ENCODE measurements around the gene GPR84. TPM values are rescaled to one million over a fixed set of nuclear protein-coding genes. Genes with fewer than 3 reads are reported as not detected.

GPR84 gene
- total and polyA plus RNA-seq, 5 donors from 2014 or later: not detected

- H3K27ac Mint-ChIP-seq: peak overlapping the region in 1 of 3 donors; percentile 83
- no peak for DNase-seq
- no peaks in the 10 kb centered on the region for H3K9me3 ChIP-seq (ENCODE audit: control insufficient read depth in 2 of 2, low read length in 2 of 2)
- no peaks in the 10 kb centered on the region for H3K27me3 Mint-ChIP-seq
- no peak for ATAC-seq (ENCODE audit: low read depth in 2 of 2)
- peaks cover 0 to 36% (median 12%) of the 10 kb centered on the region in 4 donors for H3K4me1 Mint-ChIP-seq
- H3K27ac ChIP-seq (ENCODE audit: insufficient read depth, low read length, poor library complexity, severe bottlenecking): no peak overlapping the region
- peaks cover 10% of the 10 kb centered on the region for H3K36me3 Mint-ChIP-seq
- H3K9me3 Mint-ChIP-seq: no peaks in the 10 kb centered on the region
- H3K4me1 ChIP-seq (ENCODE audit: control insufficient read depth, insufficient read depth, low read length, poor library complexity, severe bottlenecking): peaks cover 14% of the 10 kb centered on the region
- H3K36me3 ChIP-seq (ENCODE audit: control insufficient read depth, insufficient read depth, low read length): peaks cover 10% of the 10 kb centered on the region
- peak overlapping the region in 2 of 4 donors; percentile 29 to 81 for H3K4me3 Mint-ChIP-seq
- H3K4me3 ChIP-seq (ENCODE audit: low read depth, low read length): no peak overlapping the region
- no peaks in the 10 kb centered on the region for H3K27me3 ChIP-seq (ENCODE audit: control insufficient read depth, insufficient read depth, low read length)
These were observed 25.9 kb upstream of the GPR84 start for GRCh38 chr12:54390176-54390667.

- no peak overlapping the region for H3K27ac ChIP-seq (ENCODE audit: insufficient read depth, low read length, poor library complexity, severe bottlenecking)
- H3K36me3 ChIP-seq (ENCODE audit: control insufficient read depth, insufficient read depth, low read length): peaks cover 5% of the 10 kb centered on the region
- no peaks in the 10 kb centered on the region for H3K9me3 ChIP-seq (ENCODE audit: control insufficient read depth in 2 of 2, low read length in 2 of 2)
- no peak overlapping the region for H3K4me3 ChIP-seq (ENCODE audit: low read depth, low read length)
- peak overlapping the region in 3 of 4 donors; percentile 10 to 81 (median 29) for H3K4me3 Mint-ChIP-seq
- H3K27ac Mint-ChIP-seq: peak overlapping the region in 1 of 3 donors; percentile 83
- H3K27me3 Mint-ChIP-seq: no peaks in the 10 kb centered on the region
- ATAC-seq (ENCODE audit: low read depth in 2 of 2) (no peak), DNase-seq (no peak)
- peaks cover 0 to 35% (median 10%) of the 10 kb centered on the region in 4 donors for H3K4me1 Mint-ChIP-seq
- peaks cover 5% of the 10 kb centered on the region for H3K36me3 Mint-ChIP-seq
- H3K27me3 ChIP-seq (ENCODE audit: control insufficient read depth, insufficient read depth, low read length): no peaks in the 10 kb centered on the region
- H3K9me3 Mint-ChIP-seq: no peaks in the 10 kb centered on the region
- H3K4me1 ChIP-seq (ENCODE audit: control insufficient read depth, insufficient read depth, low read length, poor library complexity, severe bottlenecking): peaks cover 14% of the 10 kb centered on the region
These were observed 25.4 kb upstream of the GPR84 start for GRCh38 chr12:54389607-54390175.

GRCh38 chr12:54389134-54389508 is 24.8 kb upstream of the GPR84 start:
- no peaks in the 10 kb centered on the region for H3K27me3 Mint-ChIP-seq
- Histone ChIP-seq H3K27ac (ENCODE audit: insufficient read depth, low read length, poor library complexity, severe bottlenecking) (no peak overlapping the region), H3K9me3 (ENCODE audit: control insufficient read depth in 2 of 2, low read length in 2 of 2) (no peaks in the 10 kb centered on the region), H3K4me1 (ENCODE audit: control insufficient read depth, insufficient read depth, low read length, poor library complexity, severe bottlenecking) (peaks cover 14% of the 10 kb centered on the region), H3K36me3 (ENCODE audit: control insufficient read depth, insufficient read depth, low read length) (peaks cover 4% of the 10 kb centered on the region), H3K4me3 (ENCODE audit: low read depth, low read length) (no peak overlapping the region), H3K27me3 (ENCODE audit: control insufficient read depth, insufficient read depth, low read length) (no peaks in the 10 kb centered on the region)
- ATAC-seq (ENCODE audit: low read depth in 2 of 2): no peak
- H3K4me1 Mint-ChIP-seq: peaks cover 0 to 29% (median 7%) of the 10 kb centered on the region in 4 donors
- H3K9me3 Mint-ChIP-seq: no peaks in the 10 kb centered on the region
- no peak overlapping the region for H3K27ac Mint-ChIP-seq
- no peak overlapping the region for H3K4me3 Mint-ChIP-seq
- peaks cover 1% of the 10 kb centered on the region for H3K36me3 Mint-ChIP-seq
- DNase-seq: no peak

- Mint-ChIP-seq H3K4me3 (peak overlapping the region in 1 of 4 donors; percentile 58), H3K27me3 (no peaks in the 10 kb centered on the region), H3K27ac (peak overlapping the region in 2 of 3 donors; percentile 48 to 55), H3K36me3 (no peaks in the 10 kb centered on the region), H3K9me3 (no peaks in the 10 kb centered on the region), H3K4me1 (peaks cover 0 to 23% (median 4%) of the 10 kb centered on the region in 4 donors)
- no peak for ATAC-seq (ENCODE audit: low read depth in 2 of 2)
- Histone ChIP-seq H3K27me3 (ENCODE audit: control insufficient read depth, insufficient read depth, low read length) (no peaks in the 10 kb centered on the region), H3K27ac (ENCODE audit: insufficient read depth, low read length, poor library complexity, severe bottlenecking) (no peak overlapping the region), H3K4me3 (ENCODE audit: low read depth, low read length) (no peak overlapping the region), H3K36me3 (ENCODE audit: control insufficient read depth, insufficient read depth, low read length) (peaks cover under 1% of the 10 kb centered on the region), H3K4me1 (ENCODE audit: control insufficient read depth, insufficient read depth, low read length, poor library complexity, severe bottlenecking) (peaks cover 14% of the 10 kb centered on the region), H3K9me3 (ENCODE audit: control insufficient read depth in 2 of 2, low read length in 2 of 2) (no peaks in the 10 kb centered on the region)
- DNase-seq: no peak
These were observed 24.2 kb upstream of the GPR84 start for GRCh38 chr12:54388237-54389133.

- DNase-seq: no peak
- Histone ChIP-seq H3K4me3 (ENCODE audit: low read depth, low read length) (no peak overlapping the region), H3K27ac (ENCODE audit: insufficient read depth, low read length, poor library complexity, severe bottlenecking) (no peak overlapping the region), H3K36me3 (ENCODE audit: control insufficient read depth, insufficient read depth, low read length) (no peaks in the 10 kb centered on the region), H3K4me1 (ENCODE audit: control insufficient read depth, insufficient read depth, low read length, poor library complexity, severe bottlenecking) (peaks cover 14% of the 10 kb centered on the region), H3K9me3 (ENCODE audit: control insufficient read depth in 2 of 2, low read length in 2 of 2) (no peaks in the 10 kb centered on the region), H3K27me3 (ENCODE audit: control insufficient read depth, insufficient read depth, low read length) (no peaks in the 10 kb centered on the region)
- no peaks in the 10 kb centered on the region for H3K27me3 Mint-ChIP-seq
- H3K9me3 Mint-ChIP-seq: no peaks in the 10 kb centered on the region
- no peak for ATAC-seq (ENCODE audit: low read depth in 2 of 2)
- peak overlapping the region in 1 of 3 donors; percentile 48 for H3K27ac Mint-ChIP-seq
- H3K36me3 Mint-ChIP-seq: no peaks in the 10 kb centered on the region
- H3K4me1 Mint-ChIP-seq: peaks cover 0 to 23% (median 4%) of the 10 kb centered on the region in 4 donors
- no peak overlapping the region for H3K4me3 Mint-ChIP-seq
These were observed 22.8 kb upstream of the GPR84 start for GRCh38 chr12:54387114-54387467.

GRCh38 chr12:54386403-54387113 is 22.3 kb upstream of the GPR84 start:
- DNase-seq (no peak), ATAC-seq (ENCODE audit: low read depth in 2 of 2) (no peak)
- H3K9me3 ChIP-seq (ENCODE audit: control insufficient read depth in 2 of 2, low read length in 2 of 2): no peaks in the 10 kb centered on the region
- Mint-ChIP-seq H3K27ac (peak overlapping the region in 1 of 3 donors; percentile 48), H3K36me3 (no peaks in the 10 kb centered on the region), H3K4me1 (peaks cover 0 to 18% (median 2%) of the 10 kb centered on the region in 4 donors), H3K27me3 (peaks cover 1% of the 10 kb centered on the region), H3K4me3 (no peak overlapping the region), H3K9me3 (no peaks in the 10 kb centered on the region)
- no peaks in the 10 kb centered on the region for H3K36me3 ChIP-seq (ENCODE audit: control insufficient read depth, insufficient read depth, low read length)
- no peak overlapping the region for H3K27ac ChIP-seq (ENCODE audit: insufficient read depth, low read length, poor library complexity, severe bottlenecking)
- H3K4me3 ChIP-seq (ENCODE audit: low read depth, low read length): no peak overlapping the region
- H3K4me1 ChIP-seq (ENCODE audit: control insufficient read depth, insufficient read depth, low read length, poor library complexity, severe bottlenecking): peaks cover 10% of the 10 kb centered on the region
- H3K27me3 ChIP-seq (ENCODE audit: control insufficient read depth, insufficient read depth, low read length): no peaks in the 10 kb centered on the region

GRCh38 chr12:54385251-54385914 is 21.1 kb upstream of the GPR84 start:
- H3K9me3 ChIP-seq (ENCODE audit: control insufficient read depth in 2 of 2, low read length in 2 of 2): no peaks in the 10 kb centered on the region
- H3K4me1 ChIP-seq (ENCODE audit: control insufficient read depth, insufficient read depth, low read length, poor library complexity, severe bottlenecking): no peaks in the 10 kb centered on the region
- Mint-ChIP-seq H3K27me3 (peaks cover 4% of the 10 kb centered on the region), H3K36me3 (no peaks in the 10 kb centered on the region), H3K9me3 (no peaks in the 10 kb centered on the region), H3K4me3 (no peak overlapping the region), H3K4me1 (peaks cover 0 to 14% (median 2%) of the 10 kb centered on the region in 4 donors), H3K27ac (no peak overlapping the region)
- no peak overlapping the region for H3K4me3 ChIP-seq (ENCODE audit: low read depth, low read length)
- no peaks in the 10 kb centered on the region for H3K27me3 ChIP-seq (ENCODE audit: control insufficient read depth, insufficient read depth, low read length)
- DNase-seq: no peak
- no peak for ATAC-seq (ENCODE audit: low read depth in 2 of 2)
- H3K27ac ChIP-seq (ENCODE audit: insufficient read depth, low read length, poor library complexity, severe bottlenecking): no peak overlapping the region
- no peaks in the 10 kb centered on the region for H3K36me3 ChIP-seq (ENCODE audit: control insufficient read depth, insufficient read depth, low read length)
